ENCODE results near the gene ADCY1. TPM values are rescaled to one million over a fixed set of nuclear protein-coding genes. Genes with fewer than 3 reads are reported as not detected.

The ADCY1 gene
- total RNA-seq, 1 experiment from 2014 or later: 3.1 TPM

GRCh38 chr7:45596665-45597095 is 22.5 kb downstream of the ADCY1 start:
- ATAC-seq (no peak), DNase-seq (no peak)
- Histone ChIP-seq H4K20me1 (ENCODE audit: low read length) (no peaks in the 10 kb centered on the region), H3K4me1 (ENCODE audit: insufficient read depth, low read length) (no peaks in the 10 kb centered on the region), H3K79me2 (ENCODE audit: low read length) (no peaks in the 10 kb centered on the region), H3K9ac (ENCODE audit: low read length) (no peak overlapping the region), H2AFZ (ENCODE audit: low read length) (no peak overlapping the region), H3F3A (ENCODE audit: low read length, unreplicated experiment) (no peaks in the 10 kb centered on the region), H3K36me3 (ENCODE audit: low read depth, low read length) (no peaks in the 10 kb centered on the region), H3K27me3 (ENCODE audit: low read length) (0 out of 2 replicates have a peak, but pooled peaks cover 3% of the 10 kb centered on the region), H3K4me3 (ENCODE audit: low read length) (no peak overlapping the region), H3K9me2 (replicated peaks; ENCODE audit: low read length) (no peaks in the 10 kb centered on the region), H3K4me2 (ENCODE audit: low read length) (no peak overlapping the region), H3K27ac (ENCODE audit: low read length) (no peak overlapping the region), H3K9me3 (ENCODE audit: low read length) (no peaks in the 10 kb centered on the region)
- intact Hi-C loops (cut with micrococcal nuclease): no loop called here
- ChIA-PET CTCF (no interaction called here), POLR2A (ENCODE audit: unreplicated experiment) (no interaction called here)
- no peak for TF ChIP-seq CTCF (conservative IDR thresholded peaks at IDR 0.05; ENCODE audit: low read depth, low read length)
- TF ChIP-seq EZH2 (IDR thresholded peaks at IDR 0.05; ENCODE audit: low read length, unreplicated experiment): no peak
- no peak for TF ChIP-seq EZH2phosphoT487 (IDR thresholded peaks at IDR 0.05; ENCODE audit: borderline replicate concordance, low read length)
- no TSS peak for BruUV-seq (replicated peaks)

- H3K4me2 ChIP-seq (ENCODE audit: low read length): no peak overlapping the region
- intact Hi-C loops (cut with micrococcal nuclease): no loop called here
- CTCF ChIA-PET: no interaction called here
Measured at GRCh38 chr7:45597286-45597984, 23.3 kb downstream of the ADCY1 start.

More at GRCh38 chr7:45597286-45597984, 23.3 kb downstream of the ADCY1 start:
- Histone ChIP-seq H3K9me2 (replicated peaks; ENCODE audit: low read length) (no peaks in the 10 kb centered on the region), H2AFZ (ENCODE audit: low read length) (no peak overlapping the region), H3K4me3 (ENCODE audit: low read length) (no peak overlapping the region), H3F3A (ENCODE audit: low read length, unreplicated experiment) (no peaks in the 10 kb centered on the region), H3K79me2 (ENCODE audit: low read length) (no peaks in the 10 kb centered on the region), H3K27ac (ENCODE audit: low read length) (no peak overlapping the region), H4K20me1 (ENCODE audit: low read length) (no peaks in the 10 kb centered on the region), H3K27me3 (ENCODE audit: low read length) (0 out of 2 replicates have a peak, but pooled peaks cover 3% of the 10 kb centered on the region), H3K4me1 (ENCODE audit: insufficient read depth, low read length) (no peaks in the 10 kb centered on the region), H3K9me3 (ENCODE audit: low read length) (no peaks in the 10 kb centered on the region), H3K36me3 (ENCODE audit: low read depth, low read length) (no peaks in the 10 kb centered on the region), H3K9ac (ENCODE audit: low read length) (no peak overlapping the region)
- no peak for TF ChIP-seq EZH2phosphoT487 (IDR thresholded peaks at IDR 0.05; ENCODE audit: borderline replicate concordance, low read length)
- no peak for TF ChIP-seq CTCF (conservative IDR thresholded peaks at IDR 0.05; ENCODE audit: low read depth, low read length)
- no peak for TF ChIP-seq EZH2 (IDR thresholded peaks at IDR 0.05; ENCODE audit: low read length, unreplicated experiment)
- BruUV-seq (replicated peaks): no TSS peak
- POLR2A ChIA-PET (ENCODE audit: unreplicated experiment): no interaction called here
- DNase-seq (no peak), ATAC-seq (no peak)

Measured in PC-3 (cell line).